Measurements from ENCODE around the gene TTF2.

TTF2 gene

GRCh38 chr1:117047271-117047670 lies 12.9 kb upstream of the TTF2 start:
- no peak for DNase-seq

- DNase-seq = no peak
Observed at GRCh38 chr1:117049857-117050256, 10.3 kb upstream of the TTF2 start.

GRCh38 chr1:117051224-117052064 lies 8.7 kb upstream of the TTF2 start:
- no peak for DNase-seq

GRCh38 chr1:117054068-117054467 lies 6.1 kb upstream of the TTF2 start:
- DNase-seq = no peak

- peak; percentile 39 for DNase-seq
Observed at GRCh38 chr1:117058810-117059209, 1.3 kb upstream of the TTF2 start.

GRCh38 chr1:117059334-117059677 lies 820 bp upstream of the TTF2 start:
- peak; percentile 88 for DNase-seq

GRCh38 chr1:117060441-117061317 lies 553 bp downstream of the TTF2 start:
- DNase-seq = peak; percentile 66

- no peak for DNase-seq
Observed at GRCh38 chr1:117061986-117062415, 1.9 kb downstream of the TTF2 start.

GRCh38 chr1:117066367-117066766 lies 6.2 kb downstream of the TTF2 start:
- DNase-seq = no peak

GRCh38 chr1:117067533-117068370 lies 7.6 kb downstream of the TTF2 start:
- peak; percentile 80 for DNase-seq

GRCh38 chr1:117068580-117068979 lies 8.5 kb downstream of the TTF2 start:
- no peak for DNase-seq

- no peak for DNase-seq
Observed at GRCh38 chr1:117069220-117069844, 9.2 kb downstream of the TTF2 start.

- no peak for DNase-seq
Observed at GRCh38 chr1:117070124-117070523, 10.0 kb downstream of the TTF2 start.

- no peak for DNase-seq
Observed at GRCh38 chr1:117076648-117077047, 16.5 kb downstream of the TTF2 start.

- no peak for DNase-seq
Observed at GRCh38 chr1:117077267-117077666, 17.1 kb downstream of the TTF2 start.

- no peak for DNase-seq
Observed at GRCh38 chr1:117079737-117080136, 19.6 kb downstream of the TTF2 start.

- DNase-seq = no peak
Observed at GRCh38 chr1:117084231-117084630, 24.1 kb downstream of the TTF2 start.

GRCh38 chr1:117087686-117088085 lies 27.6 kb downstream of the TTF2 start:
- DNase-seq = no peak

GRCh38 chr1:117089996-117090395 lies 29.9 kb downstream of the TTF2 start:
- no peak for DNase-seq

GRCh38 chr1:117092594-117092993 lies 32.5 kb downstream of the TTF2 start:
- DNase-seq = no peak

- DNase-seq = no peak
Observed at GRCh38 chr1:117093091-117093534, 33.0 kb downstream of the TTF2 start.

GRCh38 chr1:117093870-117094621 lies 33.9 kb downstream of the TTF2 start:
- DNase-seq = peak; percentile 8

Measured in NCI-H82 (cell line).